Hematopoietic multipotent progenitor cell treated with erythropoietin and hydrocortisone succinate and interleukin-3 and kit ligand, for 15 days (in vitro differentiated cells): ENCODE results near the gene CDKAL1.

Experiments
- DNase-seq: peaks from one replicate; pipeline ENCODE4 v3.0.0-alpha.2; 2015; ENCODE audit warnings: low spot score

CDKAL1 gene

DNA sequence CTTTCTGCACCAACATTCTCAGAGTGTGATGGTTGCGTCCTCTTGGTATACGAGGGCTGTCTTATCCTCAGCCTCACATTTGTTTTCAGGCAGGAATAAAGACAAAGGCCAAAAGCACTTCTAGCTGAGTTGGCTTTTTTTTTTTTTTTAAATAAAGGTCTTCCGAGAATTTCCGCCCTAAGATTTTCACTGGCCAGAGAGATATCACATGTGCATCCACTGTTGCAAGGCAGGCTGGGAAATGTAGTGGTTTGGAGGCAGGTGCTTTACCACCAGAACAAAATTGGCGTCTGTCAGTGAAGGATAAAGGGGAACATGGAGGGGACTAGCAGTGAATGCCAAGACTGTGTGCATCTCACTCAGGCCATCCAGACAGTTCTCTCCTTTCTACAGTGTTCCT lies 724.4 kb downstream of the CDKAL1 start:
- DNase-seq = no peak

DNA sequence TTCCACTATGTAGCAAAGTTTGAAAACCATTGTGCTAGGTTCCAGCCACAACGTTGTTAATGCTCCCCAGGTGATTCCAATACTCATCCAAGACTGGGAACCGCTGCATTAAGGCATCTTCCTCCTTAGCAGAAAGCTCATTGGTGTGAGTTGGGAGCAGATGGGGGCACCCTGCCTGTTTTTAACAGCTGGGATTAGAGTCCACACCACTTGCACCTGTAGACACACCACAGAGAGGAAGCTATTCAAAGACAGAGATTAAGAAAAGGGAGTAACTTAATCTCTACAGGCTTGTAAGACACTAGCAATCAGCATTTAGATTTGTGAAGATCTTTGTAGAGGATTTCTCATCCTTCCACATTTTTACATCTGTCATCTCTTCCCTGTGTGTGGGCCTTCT lies 725.4 kb downstream of the CDKAL1 start:
- no peak for DNase-seq

DNA sequence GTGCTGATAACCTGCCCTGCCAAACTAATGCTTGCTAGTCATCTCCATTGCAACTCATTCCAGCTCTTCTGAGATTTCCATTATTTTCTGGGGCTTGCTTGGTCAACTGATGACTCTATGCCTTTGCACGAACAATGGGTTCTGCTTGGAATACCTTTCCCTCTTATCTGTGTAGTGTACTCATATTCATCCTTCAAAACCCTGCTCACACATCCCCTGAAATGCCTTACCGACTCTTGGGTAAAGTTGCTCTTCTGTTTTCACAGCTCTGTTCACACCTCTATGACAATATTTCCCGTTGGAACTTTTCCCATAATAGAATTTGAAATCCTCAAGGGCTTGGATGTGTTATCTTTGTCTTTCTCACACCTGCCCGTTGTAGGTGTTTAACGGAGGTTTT lies 728.2 kb downstream of the CDKAL1 start:
- DNase-seq = no peak

DNA sequence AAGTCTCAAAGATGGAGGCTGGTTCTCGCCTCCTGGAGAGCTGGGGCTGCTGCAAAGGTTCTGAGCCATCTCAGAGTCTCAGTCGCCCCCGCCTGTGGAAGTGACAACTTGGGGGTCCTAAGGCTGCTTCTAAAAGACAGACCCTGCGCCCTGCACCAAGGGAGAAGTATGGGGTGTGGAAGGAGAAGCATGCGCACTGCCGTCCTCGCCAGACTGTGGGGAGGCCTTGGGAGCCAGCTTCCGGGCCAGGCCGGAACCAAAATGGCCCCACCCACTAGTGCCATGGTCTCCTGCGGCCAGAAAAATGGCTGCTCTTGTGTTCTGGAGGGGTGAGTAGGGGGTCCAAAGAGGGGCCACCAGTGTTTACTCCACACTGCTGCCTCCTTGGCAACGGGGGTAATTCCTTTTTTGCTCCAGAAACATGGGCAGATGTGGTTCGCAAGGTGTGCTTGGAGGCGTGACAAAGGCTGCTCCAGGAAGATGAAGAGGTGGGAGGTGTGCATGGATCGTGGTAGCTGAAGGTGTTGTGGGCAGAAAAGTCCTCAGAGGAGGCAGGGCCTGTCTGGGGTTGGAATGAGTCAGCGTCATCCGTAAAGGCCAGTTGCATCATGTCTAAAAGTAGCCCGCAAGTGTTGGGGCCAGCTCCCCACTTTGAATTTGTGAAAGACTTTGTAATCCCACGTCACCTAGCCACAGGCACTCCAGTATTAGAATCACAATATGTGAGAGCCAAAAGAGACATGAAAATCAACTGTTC lies 729.5 kb downstream of the CDKAL1 start:
- no peak for DNase-seq

DNA sequence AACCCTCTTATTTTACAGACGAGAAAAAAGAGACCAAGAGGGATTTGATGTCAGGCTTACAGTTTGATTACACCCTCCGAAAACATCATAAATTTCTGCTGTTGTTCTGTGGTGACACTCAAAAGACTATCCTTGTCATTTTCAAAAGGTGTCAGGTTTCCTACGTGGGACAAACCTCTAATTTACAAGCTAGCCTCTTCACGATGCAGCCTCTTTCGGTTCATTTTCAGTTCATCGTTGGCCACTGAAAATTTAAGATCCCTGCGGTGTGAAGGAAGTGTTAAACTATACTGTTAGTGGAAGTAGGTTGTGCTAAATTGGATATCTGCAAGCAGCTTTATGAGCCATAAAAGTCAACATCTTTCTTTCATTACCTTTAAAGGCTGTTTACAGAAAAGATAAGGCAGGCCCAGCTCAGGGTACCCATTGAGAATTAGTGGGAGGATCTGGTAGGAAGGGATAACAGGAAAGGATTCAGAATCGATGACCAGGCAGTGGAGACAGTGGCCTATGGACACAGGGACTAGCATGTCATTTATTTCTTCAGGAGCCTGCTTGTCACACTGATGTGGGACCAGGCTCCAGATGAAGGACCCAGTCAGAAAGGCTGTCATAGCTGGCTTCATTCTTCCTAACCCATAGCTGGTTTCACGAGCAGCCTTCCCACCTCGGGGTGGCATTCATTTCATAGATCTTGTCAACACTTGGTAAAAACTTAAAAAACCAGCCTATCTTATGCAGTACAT lies 730.2 kb downstream of the CDKAL1 start:
- DNase-seq = no peak

DNA sequence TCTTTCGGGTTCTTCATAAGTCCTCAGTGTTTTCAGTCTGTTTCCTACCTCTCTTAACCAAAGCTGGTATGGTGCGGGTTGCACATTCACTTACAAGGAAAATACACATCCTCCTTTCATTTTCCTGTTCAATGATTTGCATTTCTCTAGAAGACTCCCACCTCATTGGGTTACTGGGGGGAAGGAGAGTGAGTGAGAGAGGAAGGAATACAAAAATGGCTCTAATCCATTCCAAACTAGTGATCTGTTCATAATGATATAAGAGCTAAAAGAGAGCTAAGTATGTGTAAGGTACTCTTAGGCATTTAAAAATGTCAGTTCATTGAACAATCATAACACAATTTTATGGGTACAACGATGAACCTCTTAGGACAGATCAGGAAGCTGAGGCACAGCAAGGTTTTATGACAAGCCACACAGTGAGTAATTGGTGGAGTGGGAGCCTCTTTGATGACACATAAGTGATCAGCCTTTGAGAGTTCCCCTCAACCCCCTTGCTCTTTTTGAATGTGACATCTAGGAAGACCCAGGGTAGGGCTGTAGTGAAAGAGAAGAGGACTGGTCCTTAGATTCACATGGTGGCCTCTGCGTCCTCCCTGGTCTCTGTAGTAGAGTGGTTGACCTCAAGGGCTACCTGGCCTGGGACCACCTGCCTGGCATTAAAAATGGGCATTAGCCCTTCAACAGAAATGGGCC lies 730.9 kb downstream of the CDKAL1 start:
- no peak for DNase-seq

DNA sequence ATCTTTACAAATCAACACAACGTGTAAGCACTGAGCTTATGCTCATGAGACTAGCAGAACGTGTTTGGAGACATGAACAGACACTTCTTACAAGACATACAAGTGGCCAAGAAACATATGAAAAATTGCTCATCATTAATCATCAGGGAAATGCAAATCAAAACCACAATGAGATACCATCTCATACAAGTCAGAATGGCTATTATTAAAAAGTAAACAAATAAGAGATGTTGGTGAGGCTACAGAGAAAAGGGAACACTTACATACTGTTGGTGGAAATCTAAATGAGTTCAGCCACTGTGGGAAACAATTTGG lies 731.4 kb downstream of the CDKAL1 start:
- no peak for DNase-seq

DNA sequence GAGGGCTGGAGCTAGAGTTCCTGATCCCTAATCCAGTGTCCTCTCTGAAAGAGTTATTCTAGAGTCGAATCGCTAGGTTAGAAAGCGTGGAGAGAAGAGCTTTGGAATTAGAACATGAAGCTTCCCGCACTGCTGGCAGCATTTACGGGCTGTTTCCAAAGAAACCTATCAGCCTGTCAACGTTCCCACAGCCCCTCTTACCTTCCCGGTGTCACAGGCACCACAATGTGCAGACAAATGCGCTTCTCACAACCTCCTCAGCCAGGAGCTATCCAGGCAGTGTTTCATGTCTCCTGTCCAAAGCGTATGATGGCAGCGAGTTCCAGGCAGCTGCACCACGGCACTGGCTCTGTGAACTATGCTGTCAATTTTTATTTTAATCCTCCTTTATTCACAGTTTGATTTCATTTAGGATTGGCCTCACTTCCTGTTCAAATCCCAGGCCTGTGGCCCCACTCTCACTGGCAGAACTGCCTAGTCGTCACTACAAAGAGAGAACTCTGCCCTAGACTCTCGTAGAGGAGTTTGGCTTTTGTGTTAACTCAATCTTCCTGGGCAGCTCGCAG lies 736.5 kb downstream of the CDKAL1 start:
- no peak for DNase-seq

DNA sequence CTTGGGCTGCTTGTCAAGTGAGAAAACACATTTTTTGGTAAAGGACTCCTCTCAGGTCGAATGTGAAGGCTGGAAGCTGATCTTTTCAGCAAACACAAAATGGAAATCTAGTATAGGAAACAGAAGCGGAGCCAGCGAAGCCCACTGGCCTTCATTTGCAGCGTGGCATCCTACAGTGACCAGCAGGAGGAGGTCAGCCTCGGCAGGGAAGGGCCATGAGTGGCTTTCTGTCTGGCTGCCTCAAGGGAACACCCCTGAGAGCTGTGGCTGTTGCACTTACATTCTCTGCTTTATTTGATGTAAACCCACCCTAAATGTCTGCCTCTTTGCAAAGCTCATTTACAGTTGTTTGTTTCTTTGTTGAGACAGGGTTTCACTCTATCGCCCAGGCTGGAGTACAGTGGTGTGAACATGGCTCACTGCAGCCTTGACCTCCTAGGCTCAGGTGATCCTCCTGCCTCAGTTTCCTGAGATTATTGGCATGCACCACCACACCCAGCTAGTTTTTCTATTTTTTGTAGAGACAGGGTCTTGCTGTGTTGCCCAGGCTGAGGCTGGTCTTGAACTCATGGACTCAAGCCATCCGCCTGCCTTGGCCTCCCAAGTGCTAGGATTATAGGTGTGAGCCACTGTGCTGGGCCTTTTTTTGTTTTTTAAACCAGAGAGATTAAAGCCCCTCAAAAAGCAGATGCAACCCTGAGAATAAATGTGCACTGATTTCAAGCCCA lies 737.3 kb downstream of the CDKAL1 start:
- DNase-seq = no peak

DNA sequence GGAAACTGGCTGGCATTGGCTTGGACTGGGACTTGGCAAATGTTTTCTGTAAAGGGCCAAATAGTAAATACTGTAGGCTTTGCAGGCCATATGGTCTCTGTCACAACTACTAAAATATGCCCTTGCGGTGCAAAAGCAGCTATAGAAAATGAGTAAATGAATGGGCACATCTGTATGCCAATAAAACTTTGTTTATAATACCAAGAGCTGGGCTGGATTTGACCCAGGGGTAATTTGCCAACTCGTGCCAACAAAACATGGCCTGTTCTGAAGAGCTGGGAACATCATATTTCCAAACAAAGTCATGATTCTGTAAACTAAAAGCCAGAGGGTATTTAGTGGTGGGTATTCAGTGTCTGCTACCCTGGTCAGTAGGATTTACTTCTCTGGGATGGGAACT lies 739.2 kb downstream of the CDKAL1 start:
- DNase-seq = no peak

DNA sequence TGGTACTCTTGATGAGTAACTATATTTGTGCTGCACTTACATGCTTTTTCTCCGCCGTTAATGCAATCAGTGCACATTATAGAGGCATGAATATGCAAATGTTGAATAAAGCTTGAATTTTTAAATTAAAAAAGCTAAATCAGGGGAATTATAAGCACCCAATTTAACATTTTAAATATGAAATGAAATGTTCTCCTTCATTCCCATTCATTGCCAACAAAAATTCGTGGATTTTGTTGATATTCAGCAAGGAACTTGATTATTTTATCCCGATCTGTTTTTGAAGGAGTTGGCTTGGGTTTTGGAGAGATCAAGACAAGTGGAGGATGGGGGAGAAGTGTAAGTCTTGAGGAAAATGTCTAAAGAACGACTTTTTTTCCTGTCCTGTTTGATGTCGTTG lies 740.6 kb downstream of the CDKAL1 start:
- no peak for DNase-seq

DNA sequence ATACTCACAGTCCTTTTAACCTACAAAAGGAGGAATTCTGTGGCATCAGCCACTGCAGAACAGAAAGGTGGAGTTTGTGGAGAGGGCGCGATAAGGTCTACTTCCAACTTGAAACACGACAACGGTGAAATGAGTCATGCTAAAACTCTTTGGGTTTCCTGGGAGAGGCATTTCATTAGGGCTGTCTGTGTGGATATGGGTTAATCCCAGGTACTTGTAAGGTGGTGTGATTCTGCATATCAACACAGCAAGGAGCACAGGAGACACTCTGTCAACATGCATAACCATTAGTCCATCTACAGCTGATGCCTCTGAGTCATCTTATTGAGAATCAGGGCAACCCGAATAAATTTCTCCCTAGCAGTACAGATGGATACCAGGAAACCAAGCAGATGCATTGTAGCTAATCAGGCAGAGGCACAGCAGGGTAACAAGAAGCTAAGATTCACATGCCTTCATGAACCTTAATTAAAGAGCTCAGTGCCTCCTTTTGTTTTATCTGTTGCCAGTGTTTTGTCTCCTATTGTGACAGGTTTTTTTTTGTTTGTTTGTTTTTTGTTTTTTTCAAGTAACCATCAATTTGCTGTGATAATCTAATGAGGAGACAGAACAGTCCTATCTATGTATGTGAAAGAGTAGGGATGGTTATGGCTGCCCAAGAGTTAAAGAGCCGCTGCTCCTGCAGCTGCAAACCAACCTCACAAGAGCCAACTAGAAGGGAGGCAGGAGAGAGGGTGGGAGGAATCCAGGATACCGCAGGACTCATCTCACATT lies 743.5 kb downstream of the CDKAL1 start:
- no peak for DNase-seq

DNA sequence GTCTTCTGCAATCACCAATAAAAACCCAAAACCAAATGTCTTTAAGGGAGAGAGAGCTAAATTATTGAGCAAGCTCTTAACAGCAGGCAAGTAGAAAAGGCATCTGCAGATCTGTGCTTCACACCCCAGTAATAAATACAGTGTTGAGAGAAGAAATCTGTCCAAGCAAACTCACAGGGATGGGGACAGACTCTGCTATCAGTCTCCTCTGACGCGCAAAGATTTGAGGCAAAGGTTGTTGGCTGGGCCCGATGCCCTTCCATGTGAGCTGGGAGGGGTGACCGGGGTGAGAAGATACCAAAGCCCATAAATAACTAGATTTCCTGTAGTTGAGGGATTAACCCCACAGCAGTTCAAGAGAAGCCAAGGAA lies 744.1 kb downstream of the CDKAL1 start:
- no peak for DNase-seq

DNA sequence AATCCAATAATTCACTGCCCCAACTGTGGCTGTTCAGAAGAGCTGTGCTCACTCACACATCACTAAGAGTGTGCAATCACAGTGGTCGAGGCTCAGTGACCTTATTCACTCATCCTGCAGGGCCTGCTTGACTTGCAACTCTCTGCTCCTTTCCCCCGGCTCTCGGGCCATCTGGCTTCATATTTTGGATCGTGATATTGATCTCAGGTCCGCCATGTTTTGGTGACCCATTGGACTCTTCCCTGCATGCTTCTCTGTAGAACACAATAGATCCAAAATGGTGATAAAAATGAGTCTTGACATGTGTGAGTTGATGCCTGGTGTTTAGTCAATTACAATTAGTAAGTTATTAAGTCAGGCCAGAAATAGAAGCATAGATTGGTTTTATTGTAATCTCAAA lies 745.4 kb downstream of the CDKAL1 start:
- DNase-seq = no peak

DNA sequence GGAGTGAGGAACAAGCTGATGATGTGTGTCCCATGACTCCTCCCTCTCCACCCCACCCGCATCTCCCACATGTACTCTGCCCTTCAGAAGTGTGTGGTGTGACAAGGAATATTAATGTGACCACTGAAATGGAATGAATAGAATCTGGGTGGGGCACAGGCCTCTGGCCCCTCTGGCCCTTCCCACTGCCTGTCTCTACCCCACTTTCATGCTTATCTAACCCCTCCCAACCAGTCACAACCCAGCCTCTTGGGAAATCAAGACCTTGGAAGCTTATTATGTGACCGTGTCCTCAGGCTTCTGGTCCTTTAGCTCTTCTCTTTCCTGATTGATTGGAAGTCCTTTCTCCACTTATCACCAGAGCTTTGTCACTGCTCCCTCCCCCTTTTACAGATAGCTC lies 747.1 kb downstream of the CDKAL1 start:
- DNase-seq = no peak
